ENCODE data around the gene APP. TPM values are rescaled to one million over a fixed set of nuclear protein-coding genes. Genes with fewer than 3 reads are reported as not detected.

Gene APP
- total RNA-seq, 2 experiments from 2014 or later, result 60.6 to 61.1 TPM

DNA sequence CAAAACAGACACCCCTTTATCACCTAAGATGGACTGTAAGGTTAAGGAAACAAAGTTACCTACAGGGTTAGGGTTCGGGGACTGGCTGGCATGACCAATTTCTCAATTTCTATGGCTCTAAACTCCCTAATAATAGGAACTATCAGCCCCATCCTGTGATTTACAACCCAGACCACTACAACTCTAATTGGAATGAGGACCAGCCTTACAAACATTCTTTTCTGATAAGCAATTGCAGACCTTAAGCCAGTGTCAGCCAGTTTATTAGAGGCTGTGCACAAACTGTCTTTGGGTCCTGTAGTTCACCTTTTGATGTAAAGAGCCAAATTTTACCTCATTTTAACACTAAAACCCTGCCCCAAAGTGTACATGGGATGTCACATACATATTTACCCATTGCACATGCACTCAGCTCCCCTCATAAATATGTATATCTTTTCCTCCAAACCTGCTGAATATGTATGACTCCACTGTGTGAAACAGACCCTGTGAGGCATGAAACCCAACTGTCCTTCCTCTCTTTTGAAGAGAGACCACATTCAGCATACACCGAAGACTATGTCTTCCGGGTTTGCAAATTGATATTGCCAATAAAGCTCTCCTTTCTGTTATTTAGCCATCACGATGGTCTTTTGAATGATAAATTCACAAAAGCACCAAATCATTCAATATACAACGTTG lies 7.3 kb upstream of the APP start:
- CTCF ChIA-PET, result interaction anchor here (1.4 kb wide), 1 partner anchor 297 kb away, joined by 5 read pairs; no protein-coding TSS in a partner anchor
- H3K9me3 Mint-ChIP-seq, result no peaks in the 10 kb centered on the region

DNA sequence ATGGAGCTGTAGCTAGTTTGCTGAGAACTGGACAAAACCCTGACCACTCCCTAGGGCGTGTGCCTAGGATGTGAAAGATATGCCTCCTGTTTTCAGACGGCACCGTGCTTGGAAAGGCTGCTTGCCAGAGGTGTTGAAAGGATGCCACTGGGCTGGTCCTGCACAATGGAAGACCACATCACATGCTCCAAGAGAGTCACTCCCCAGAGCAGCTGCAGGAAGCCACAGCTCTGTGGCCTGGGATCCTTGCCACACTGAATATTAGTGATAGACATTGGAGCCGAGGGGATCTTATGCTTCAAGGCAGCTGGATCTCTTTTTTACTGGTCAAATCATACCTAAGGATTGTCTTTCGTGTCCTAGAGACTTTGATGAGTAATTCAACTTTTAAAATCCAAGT lies 6.6 kb upstream of the APP start:
- intact Hi-C loops (cut with micrococcal nuclease), result no loop called here
- H3K36me3 Mint-ChIP-seq (ENCODE audit: low read depth), result no peaks in the 10 kb centered on the region
- no peaks in the 10 kb centered on the region for H3K9me3 Mint-ChIP-seq
- no peak overlapping the region for H3K27ac Mint-ChIP-seq
- H3K4me3 Mint-ChIP-seq, result no peak overlapping the region
- no peaks in the 10 kb centered on the region for H3K4me1 Mint-ChIP-seq (ENCODE audit: low read depth)
- CTCF ChIA-PET, result interaction anchor here (1.3 to 1.4 kb wide), 2 partner anchors 282 to 296 kb away, joined by 5 to 6 read pairs; no protein-coding TSS in a partner anchor
- peaks cover 4% of the 10 kb centered on the region for H3K27me3 Mint-ChIP-seq (ENCODE audit: low read depth)
- no peak for DNase-seq

More for the DNA sequence above, 7.3 kb upstream of the APP start:
- H3K27me3 Mint-ChIP-seq (ENCODE audit: low read depth), result peaks cover 4% of the 10 kb centered on the region
- intact Hi-C loops (cut with micrococcal nuclease), result no loop called here
- no peak overlapping the region for H3K27ac Mint-ChIP-seq
- no peaks in the 10 kb centered on the region for H3K36me3 Mint-ChIP-seq (ENCODE audit: low read depth)
- no peak for DNase-seq
- H3K4me3 Mint-ChIP-seq, result no peak overlapping the region
- H3K4me1 Mint-ChIP-seq (ENCODE audit: low read depth), result no peaks in the 10 kb centered on the region

DNA sequence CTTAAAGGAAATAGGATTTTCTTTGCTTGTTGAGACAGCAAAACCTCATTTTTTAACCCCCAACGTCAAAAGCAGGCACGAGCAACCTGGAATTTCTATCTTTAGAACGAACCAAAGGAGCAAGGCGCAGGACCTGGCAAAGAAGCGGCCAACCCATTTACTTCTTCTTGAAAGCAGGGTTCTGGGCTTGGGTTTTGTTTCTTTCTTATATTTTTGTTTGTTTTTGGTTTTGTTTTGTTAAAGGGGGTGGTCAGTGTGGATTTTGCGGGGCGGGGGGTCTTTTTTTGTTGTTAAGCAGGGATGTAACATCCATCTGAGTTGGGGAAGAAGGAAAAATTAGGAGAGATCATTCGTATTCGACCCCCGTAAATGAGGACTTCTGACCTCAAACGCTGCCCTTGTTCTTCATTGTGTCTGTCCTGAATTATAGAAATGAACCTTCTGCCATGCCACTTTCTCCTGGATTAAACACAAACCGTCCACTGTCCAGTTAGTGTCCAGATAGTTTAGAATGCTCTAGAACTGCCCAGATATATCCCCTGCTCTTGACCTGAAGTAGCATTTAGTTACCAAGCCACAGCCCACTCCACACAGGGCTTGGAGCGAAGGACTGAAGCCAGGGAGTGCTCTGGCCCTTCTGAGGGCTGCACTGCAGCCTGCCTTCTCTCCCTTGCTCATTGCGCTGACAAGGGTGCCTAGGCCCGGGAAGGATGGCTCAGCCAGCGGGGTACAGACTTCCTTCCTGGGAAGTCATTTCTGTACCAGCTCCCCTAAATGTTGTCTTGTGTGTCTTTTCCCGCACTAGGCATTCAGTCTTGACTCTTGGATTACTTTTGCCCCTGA lies 909 bp upstream of the APP start:
- peaks cover 7% of the 10 kb centered on the region for H3K36me3 Mint-ChIP-seq (ENCODE audit: low read depth)

DNA sequence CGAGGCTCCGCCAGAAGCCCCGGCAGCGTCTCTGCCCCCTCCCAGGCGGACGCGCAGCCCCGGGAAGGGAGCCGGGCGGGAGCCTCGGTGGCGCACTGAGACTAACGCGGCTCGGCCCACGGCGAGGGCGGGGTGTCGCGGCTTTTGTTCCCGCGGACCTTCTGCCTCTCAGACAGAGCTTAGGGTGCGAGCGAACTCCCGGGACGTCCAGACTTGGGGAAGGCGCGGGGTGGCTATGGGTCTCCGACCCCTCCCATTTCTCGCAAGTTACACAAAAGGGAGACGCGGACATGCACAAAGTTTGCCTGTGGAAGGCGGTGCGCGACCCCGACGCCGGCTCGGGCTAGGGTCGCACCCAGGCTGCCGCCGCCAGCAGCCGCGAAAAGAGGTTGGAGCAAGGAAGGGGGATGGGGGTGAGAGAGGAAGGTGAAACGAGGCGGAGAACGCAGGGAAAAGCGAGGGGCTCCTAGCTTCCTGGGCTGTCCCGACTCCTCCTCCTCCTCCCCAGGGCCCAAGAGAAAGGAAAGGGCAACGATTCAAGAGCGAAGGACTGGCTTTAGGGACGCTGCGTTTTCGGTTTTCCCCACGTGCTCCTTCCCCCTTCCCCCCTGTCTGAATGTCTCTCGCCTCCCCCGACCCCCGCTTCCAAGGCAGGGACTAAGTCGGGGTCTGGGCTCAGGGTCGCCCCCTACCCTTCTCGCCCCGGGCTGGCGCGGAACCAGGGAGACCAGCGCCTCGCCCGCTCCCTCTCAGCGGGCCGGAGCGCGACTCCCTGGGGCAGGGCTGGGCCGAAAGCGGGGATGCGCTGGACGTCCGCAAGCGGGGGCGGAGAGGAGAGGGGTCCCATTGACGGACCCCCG lies 729 bp downstream of the APP start:
- Mint-ChIP-seq H3K4me1 (ENCODE audit: low read depth) (peaks cover 24% of the 10 kb centered on the region), H3K9me3 (no peaks in the 10 kb centered on the region), H3K4me3 (peak overlapping the region; percentile 90), H3K27ac (peak overlapping the region; percentile 66), H3K27me3 (ENCODE audit: low read depth) (no peaks in the 10 kb centered on the region), H3K36me3 (ENCODE audit: low read depth) (peaks cover 7% of the 10 kb centered on the region)
- CTCF ChIA-PET, result interaction anchor here (0.6 to 2.7 kb wide), 10 partner anchors 11 to 379 kb away, joined by 3 to 28 read pairs (median 4); no protein-coding TSS in a partner anchor
- peak; percentile 43 for DNase-seq
- intact Hi-C loops (cut with micrococcal nuclease), result loop anchor here (1.0 to 10.0 kb wide), 10 partner anchors 100 to 775 kb away; no protein-coding TSS in a partner anchor

More for the DNA sequence above, 909 bp upstream of the APP start:
- DNase-seq, result no peak
- H3K27me3 Mint-ChIP-seq (ENCODE audit: low read depth), result no peaks in the 10 kb centered on the region
- peaks cover 21% of the 10 kb centered on the region for H3K4me1 Mint-ChIP-seq (ENCODE audit: low read depth)
- H3K27ac Mint-ChIP-seq, result no peak overlapping the region
- intact Hi-C loops (cut with micrococcal nuclease), result loop anchor here (1.0 to 5.0 kb wide), 5 partner anchors 161 to 545 kb away; partner anchors contain the start of genes ATP5PF and GABPA
- CTCF ChIA-PET, result interaction anchor here (0.6 to 1.4 kb wide), 10 partner anchors 13 to 622 kb away, joined by 3 to 10 read pairs (median 4); no protein-coding TSS in a partner anchor
- H3K9me3 Mint-ChIP-seq, result no peaks in the 10 kb centered on the region
- peak overlapping the region; percentile 90 for H3K4me3 Mint-ChIP-seq

DNA sequence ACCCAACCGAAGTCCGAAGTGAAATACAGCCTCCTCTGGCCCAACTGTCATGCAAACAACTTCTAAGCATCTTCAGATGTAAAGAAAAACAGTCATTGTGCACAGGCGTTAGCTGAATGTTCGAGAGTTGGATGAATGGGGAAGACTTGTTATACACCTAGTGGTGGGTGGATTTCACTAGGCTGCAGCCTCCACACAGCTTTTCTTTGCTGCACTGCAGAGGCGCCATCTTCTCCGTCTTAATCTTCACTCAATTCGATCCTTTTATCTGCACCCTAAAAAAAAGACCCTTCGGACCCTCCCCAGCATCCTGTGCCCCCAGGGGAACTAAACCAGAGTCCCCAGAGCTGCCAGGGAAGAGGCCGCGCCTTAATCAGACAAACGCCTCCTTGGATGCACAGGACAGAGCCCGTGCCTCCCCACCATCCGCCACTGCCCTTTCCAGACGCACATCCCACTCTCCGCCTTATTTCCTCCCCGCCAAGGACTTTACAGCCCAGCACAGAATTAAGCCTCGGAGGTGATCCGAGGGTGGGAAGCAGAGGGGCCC lies 1.4 kb downstream of the APP start:
- no peaks in the 10 kb centered on the region for H3K27me3 Mint-ChIP-seq (ENCODE audit: low read depth)
- H3K9me3 Mint-ChIP-seq, result no peaks in the 10 kb centered on the region
- peak overlapping the region; percentile 71 for H3K27ac Mint-ChIP-seq
- peak overlapping the region; percentile 90 for H3K4me3 Mint-ChIP-seq
- CTCF ChIA-PET, result interaction anchor here (0.6 to 2.7 kb wide), 7 partner anchors 11 to 291 kb away, joined by 3 to 28 read pairs (median 4); no protein-coding TSS in a partner anchor
- H3K4me1 Mint-ChIP-seq (ENCODE audit: low read depth), result peaks cover 24% of the 10 kb centered on the region
- H3K36me3 Mint-ChIP-seq (ENCODE audit: low read depth), result peaks cover 7% of the 10 kb centered on the region
- intact Hi-C loops (cut with micrococcal nuclease), result loop anchor here (1.0 to 10.0 kb wide), 4 partner anchors 99 to 774 kb away; no protein-coding TSS in a partner anchor
- peak; percentile 62 for DNase-seq

DNA sequence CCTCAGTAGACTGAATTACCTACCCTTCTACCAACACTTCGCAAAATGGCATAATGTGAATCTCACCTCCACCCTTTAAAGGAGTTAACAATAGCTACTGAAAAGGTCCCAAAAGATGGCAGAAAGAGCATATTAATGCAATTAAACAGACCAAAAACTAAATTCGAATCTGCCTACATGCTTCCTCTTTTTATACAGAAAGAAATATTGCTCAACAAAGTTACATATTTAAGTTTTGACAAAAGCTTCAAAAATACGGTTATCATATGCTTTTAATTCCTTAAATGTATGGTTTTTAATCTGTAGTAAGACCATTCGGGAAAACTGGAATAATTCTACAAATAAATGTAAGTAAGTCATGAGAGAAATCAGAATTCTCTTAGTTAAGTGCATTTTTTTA lies 2.2 kb downstream of the APP start:
- Mint-ChIP-seq H3K9me3 (no peaks in the 10 kb centered on the region), H3K4me3 (no peak overlapping the region), H3K27ac (no peak overlapping the region), H3K27me3 (ENCODE audit: low read depth) (no peaks in the 10 kb centered on the region), H3K4me1 (ENCODE audit: low read depth) (peaks cover 24% of the 10 kb centered on the region), H3K36me3 (ENCODE audit: low read depth) (peaks cover 7% of the 10 kb centered on the region)
- CTCF ChIA-PET, result interaction anchor here (0.5 to 2.7 kb wide), 8 partner anchors 10 to 561 kb away, joined by 3 to 28 read pairs (median 4); partner anchors contain the start of gene MRPL39
- no peak for DNase-seq
- intact Hi-C loops (cut with micrococcal nuclease), result loop anchor here (5.0 to 10.0 kb wide), 2 partner anchors 656 to 774 kb away; no protein-coding TSS in a partner anchor

DNA sequence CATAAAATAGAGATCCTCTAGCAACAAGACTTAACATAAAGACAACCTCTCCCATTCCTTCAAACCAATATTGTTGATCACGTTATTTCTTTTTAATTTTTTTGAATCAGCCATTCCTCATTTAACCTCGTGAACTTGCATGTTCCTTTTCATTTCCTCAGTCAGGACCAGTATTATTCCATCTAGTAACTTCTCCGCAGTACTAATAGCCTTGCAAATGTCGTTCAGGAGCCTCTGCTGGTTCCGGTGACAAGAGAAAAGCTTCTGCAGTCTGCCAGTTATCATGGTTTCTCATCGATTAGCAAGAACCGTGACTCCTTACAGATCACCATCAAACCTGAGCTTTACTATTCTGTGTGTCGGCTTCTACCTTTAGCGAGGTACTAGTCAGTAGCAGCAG lies 3.0 kb downstream of the APP start:
- peaks cover 24% of the 10 kb centered on the region for H3K4me1 Mint-ChIP-seq (ENCODE audit: low read depth)
- intact Hi-C loops (cut with micrococcal nuclease), result loop anchor here (5.0 to 10.0 kb wide), 2 partner anchors 655 to 773 kb away; no protein-coding TSS in a partner anchor
- no peak overlapping the region for H3K4me3 Mint-ChIP-seq
- DNase-seq, result no peak
- H3K36me3 Mint-ChIP-seq (ENCODE audit: low read depth), result peaks cover 8% of the 10 kb centered on the region
- CTCF ChIA-PET, result interaction anchor here (0.7 to 2.7 kb wide), 4 partner anchors 9 to 560 kb away, joined by 3 to 28 read pairs (median 6); partner anchors contain the start of gene MRPL39
- H3K27ac Mint-ChIP-seq, result no peak overlapping the region
- no peaks in the 10 kb centered on the region for H3K9me3 Mint-ChIP-seq
- H3K27me3 Mint-ChIP-seq (ENCODE audit: low read depth), result no peaks in the 10 kb centered on the region

DNA sequence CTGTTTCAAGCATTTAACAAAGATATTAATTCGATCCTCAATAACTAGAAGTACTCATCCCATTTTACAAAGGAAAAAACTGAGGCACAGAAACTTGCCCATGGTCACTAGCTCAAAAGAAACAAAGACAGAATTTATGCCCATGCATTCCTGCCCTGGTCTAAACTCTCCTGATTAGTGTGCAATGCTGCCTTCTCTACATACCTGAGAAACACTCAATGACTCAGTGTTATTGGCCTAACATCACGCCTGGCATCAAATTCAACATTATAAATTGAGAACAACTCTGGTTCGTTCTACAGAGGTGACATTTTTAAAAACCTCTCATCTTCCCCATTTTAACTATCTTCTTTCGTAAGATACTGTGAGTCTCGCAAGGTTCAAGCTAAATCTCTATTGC lies 5.2 kb downstream of the APP start:
- CTCF ChIA-PET, result interaction anchor here (0.8 kb wide), 1 partner anchor 272 kb away, joined by 3 read pairs; no protein-coding TSS in a partner anchor

DNA sequence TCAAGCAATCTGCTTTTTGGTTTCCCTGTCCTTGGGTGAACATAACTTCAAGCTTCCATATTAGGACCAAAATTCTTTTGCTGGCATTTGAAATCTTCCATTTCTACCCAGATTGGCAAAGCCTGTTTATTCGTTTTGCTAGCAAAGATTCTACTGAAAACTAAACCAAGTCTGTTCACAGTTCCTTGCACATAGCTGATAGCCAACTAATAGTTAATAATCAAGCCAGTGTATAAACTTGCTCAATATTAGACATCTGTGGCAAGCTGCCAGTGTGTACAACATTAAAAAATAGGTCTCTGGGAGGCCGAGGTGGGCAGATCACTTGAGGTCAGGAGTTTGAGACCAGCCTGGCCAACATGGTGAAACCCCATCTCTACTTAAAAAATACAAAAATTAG lies 6.3 kb downstream of the APP start:
- Mint-ChIP-seq H3K36me3 (ENCODE audit: low read depth) (peaks cover 9% of the 10 kb centered on the region), H3K9me3 (no peaks in the 10 kb centered on the region), H3K4me1 (ENCODE audit: low read depth) (peaks cover 21% of the 10 kb centered on the region), H3K27me3 (ENCODE audit: low read depth) (no peaks in the 10 kb centered on the region), H3K27ac (no peak overlapping the region), H3K4me3 (no peak overlapping the region)
- intact Hi-C loops (cut with micrococcal nuclease), result loop anchor here (10.0 kb wide), 1 partner anchor 770 kb away; no protein-coding TSS in a partner anchor
- CTCF ChIA-PET, result no interaction called here
- DNase-seq, result no peak

More for the DNA sequence above, 5.2 kb downstream of the APP start:
- no peak overlapping the region for H3K27ac Mint-ChIP-seq
- H3K36me3 Mint-ChIP-seq (ENCODE audit: low read depth), result peaks cover 8% of the 10 kb centered on the region
- H3K27me3 Mint-ChIP-seq (ENCODE audit: low read depth), result no peaks in the 10 kb centered on the region
- DNase-seq, result no peak
- intact Hi-C loops (cut with micrococcal nuclease), result loop anchor here (5.0 to 10.0 kb wide), 2 partner anchors 653 to 771 kb away; no protein-coding TSS in a partner anchor
- H3K4me1 Mint-ChIP-seq (ENCODE audit: low read depth), result peaks cover 21% of the 10 kb centered on the region
- H3K9me3 Mint-ChIP-seq, result no peaks in the 10 kb centered on the region
- H3K4me3 Mint-ChIP-seq, result no peak overlapping the region

DNA sequence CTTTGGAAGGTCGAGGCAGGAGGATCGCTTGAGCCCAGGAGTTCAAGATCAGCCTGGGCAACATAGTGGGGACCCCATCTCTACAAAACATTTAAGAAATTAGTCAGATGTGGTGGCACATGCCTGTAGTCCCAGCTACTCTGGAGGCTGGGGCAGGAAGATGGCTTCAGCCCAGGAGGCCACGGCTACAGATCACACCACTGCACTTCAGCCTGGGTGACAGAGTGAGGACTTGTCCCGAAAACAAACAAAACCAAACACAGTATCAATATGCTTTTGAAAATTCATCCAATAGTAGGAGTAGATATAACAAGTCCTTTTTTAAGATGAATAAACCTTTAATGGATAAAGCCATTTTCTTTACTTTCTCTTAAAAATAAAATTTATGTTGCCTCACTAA lies 8.5 kb downstream of the APP start:
- Mint-ChIP-seq H3K4me3 (no peak overlapping the region), H3K9me3 (no peaks in the 10 kb centered on the region), H3K27me3 (ENCODE audit: low read depth) (no peaks in the 10 kb centered on the region), H3K4me1 (ENCODE audit: low read depth) (peaks cover 23% of the 10 kb centered on the region), H3K27ac (no peak overlapping the region), H3K36me3 (ENCODE audit: low read depth) (peaks cover 2% of the 10 kb centered on the region)
- no peak for DNase-seq
- CTCF ChIA-PET, result interaction anchor here (1.2 kb wide), 1 partner anchor 267 kb away, joined by 4 read pairs; no protein-coding TSS in a partner anchor
- intact Hi-C loops (cut with micrococcal nuclease), result loop anchor here (10.0 kb wide), 1 partner anchor 767 kb away; no protein-coding TSS in a partner anchor

DNA sequence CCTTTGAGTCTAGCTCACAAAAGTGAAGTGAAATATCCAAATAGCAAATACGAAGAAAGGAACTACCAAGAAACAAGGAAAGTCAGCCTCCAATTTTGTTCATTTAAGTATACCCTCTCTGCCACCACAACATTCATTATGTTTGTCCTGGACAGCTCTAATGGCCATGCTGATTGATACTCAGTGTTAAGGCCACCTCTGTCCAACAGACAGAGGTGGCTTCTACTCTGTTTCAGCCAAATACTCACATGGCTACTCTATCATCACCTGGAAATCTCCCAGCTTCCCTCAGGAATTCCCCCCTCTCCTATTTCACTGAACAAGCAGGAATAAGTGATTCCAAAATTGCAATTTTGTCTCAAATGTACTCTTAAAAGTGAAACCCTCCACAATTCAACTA lies 10.7 kb downstream of the APP start:
- Mint-ChIP-seq H3K9me3 (no peaks in the 10 kb centered on the region), H3K36me3 (ENCODE audit: low read depth) (peaks cover 2% of the 10 kb centered on the region), H3K27ac (no peak overlapping the region), H3K27me3 (ENCODE audit: low read depth) (no peaks in the 10 kb centered on the region), H3K4me3 (no peak overlapping the region), H3K4me1 (ENCODE audit: low read depth) (peaks cover 19% of the 10 kb centered on the region)
- intact Hi-C loops (cut with micrococcal nuclease), result loop anchor here (10.0 kb wide), 1 partner anchor 765 kb away; no protein-coding TSS in a partner anchor
- CTCF ChIA-PET, result interaction anchor here (0.5 kb wide), 1 partner anchor 267 kb away, joined by 4 read pairs; no protein-coding TSS in a partner anchor
- no peak for DNase-seq
